Sciatic nerve (tissue), 2 donors: Measurements from ENCODE around the gene COX7A1. TPM values are rescaled to one million over a fixed set of nuclear protein-coding genes. Genes with fewer than 3 reads are reported as not detected.
"Not testable (repeated sequence)": the region's sequence is repeated elsewhere in the genome, so short reads cannot be mapped to it uniquely, and the experiment has no call there.

Source experiments
- ATAC-seq: fragments of 200-7000 bp; cut with Tn5 transposase; one replicate; pipeline ENCODE4 v1.9.1; 2020; ENCODE audit warnings: mild to moderate bottlenecking, moderate library complexity
- DNase-seq: peaks from one replicate; pipeline ENCODE4 v3.0.0-alpha.2; 2020; ENCODE audit warnings: low spot score
- intact Hi-C: fragments of 100-400 bp; cut with DNase I; formaldehyde crosslinking; loops from one replicate; pipeline ENCODE4 v1.14.2; 2022
- total RNA-seq: library from RNA; stranded (reverse); fragmentation: NEBNext Ultra II Directional; extraction: Animal tissue kit (Norgen Biotek cat#: 25700); gene quantifications from one replicate; pipeline ENCODE4 v1.2.1, GENCODE V29; 2021
- donor health status: DM: no; HTN: no; CAD: no.
- donor health status: DM: no; HTN: no; CAD: no.

COX7A1 gene
- total RNA-seq = 71.6 TPM

DNA sequence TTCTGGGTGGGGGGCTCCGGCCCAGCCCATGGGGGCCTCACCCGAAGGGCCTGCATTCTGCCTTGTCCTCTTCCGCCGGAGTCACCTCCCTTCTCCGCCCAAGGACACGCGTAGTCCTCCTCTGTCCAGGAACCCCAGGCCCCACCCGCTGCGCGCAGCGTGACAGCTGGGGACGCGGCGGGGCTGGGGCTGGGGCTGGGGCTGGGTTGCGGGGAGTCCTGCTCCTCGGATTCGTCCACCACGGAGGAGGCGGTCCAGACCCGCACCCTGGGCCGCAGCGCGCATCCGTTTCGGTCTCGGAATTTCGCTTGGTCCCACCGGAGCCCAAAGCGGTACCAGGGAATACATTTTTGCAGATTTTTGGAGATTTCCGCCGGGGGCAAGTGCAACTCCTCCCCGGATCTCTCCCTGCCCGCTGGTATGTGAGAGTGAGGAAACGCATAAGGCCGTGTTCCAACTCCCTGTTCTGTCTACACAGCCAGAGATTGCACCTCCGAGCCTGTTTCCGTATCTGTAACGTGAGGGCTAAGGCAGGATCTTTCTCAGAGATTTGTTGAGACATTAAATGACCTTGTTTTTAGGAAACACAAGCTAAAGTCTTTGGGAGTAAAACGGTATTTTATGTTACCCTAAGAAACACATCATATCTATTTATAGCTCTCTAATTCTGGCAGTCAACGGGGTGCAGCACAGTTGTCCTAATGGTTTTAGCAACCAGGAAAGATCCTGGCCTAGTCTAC is at the start of gene COX7A1:
Gene COX7A1, minus strand, starts transcription at position 96 of the 740 bp plus-strand sequence. Its CDS starts 40 bp downstream, at position 56.
- intact Hi-C loops = no loop called here
- peak; percentile 80 for DNase-seq
- peak; percentile 92 for ATAC-seq

DNA sequence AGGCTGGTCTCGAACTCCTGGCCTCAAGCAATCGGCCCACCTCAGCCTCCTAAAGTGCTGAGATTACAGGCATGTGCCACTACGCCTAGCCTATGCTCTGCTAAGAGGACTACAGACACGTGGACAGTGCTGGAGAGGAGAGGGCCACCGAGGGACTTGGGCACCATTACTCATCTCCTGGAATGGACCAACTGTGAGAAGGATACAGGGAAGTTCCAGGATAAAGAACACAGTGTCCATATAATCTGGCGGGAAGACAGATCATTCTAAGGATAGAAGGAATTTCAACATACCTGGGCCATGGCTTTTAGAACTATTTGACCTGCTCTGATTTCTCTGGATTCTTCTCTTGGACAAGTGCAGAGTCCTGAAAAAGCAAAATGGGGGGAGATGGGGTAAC is 49.4 kb upstream of the COX7A1 start:
- intact Hi-C loops = no loop called here

DNA sequence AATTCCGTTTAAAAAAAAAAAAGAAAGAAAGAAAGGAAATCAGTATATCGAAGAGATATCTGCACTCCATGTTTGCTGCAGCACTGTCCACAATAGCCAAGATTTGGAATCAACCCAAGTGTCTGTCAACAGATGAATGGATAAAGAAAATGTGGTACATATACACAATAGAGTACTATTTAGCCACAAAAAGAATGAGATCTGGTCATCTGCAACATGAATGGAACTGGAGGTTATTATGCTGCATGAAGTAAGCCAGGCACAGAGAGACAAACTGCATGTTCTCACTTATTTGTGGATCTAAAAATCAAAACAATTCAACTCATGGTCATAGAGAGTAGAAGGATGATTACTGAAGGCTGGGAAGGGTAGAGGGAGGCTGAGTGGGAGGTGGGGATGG is 45.9 kb upstream of the COX7A1 start:
- ATAC-seq (no peak), DNase-seq (no peak)
- intact Hi-C loops = no loop called here

More for the DNA sequence above, 49.4 kb upstream of the COX7A1 start:
- DNase-seq (no peak), ATAC-seq (no peak)

DNA sequence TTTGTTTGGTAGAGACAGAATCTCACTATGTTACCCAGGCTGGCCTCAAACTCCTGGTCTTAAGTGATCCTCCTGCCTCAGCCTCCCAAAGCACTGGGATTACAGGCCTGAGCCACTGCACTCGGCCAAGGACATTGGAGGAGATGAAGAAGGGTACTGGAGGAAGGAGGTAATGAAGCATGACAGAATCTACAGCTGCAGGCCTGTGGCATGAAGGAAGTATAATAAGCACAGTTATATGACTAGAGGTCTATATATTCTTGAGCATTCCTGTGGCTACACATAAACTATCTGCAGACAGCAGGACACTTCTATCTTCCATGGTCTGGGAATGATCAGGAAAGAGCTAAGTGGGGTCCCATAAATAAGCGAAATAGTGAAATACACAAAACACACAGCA is 44.0 kb upstream of the COX7A1 start:
- no peak for DNase-seq
- ATAC-seq = no peak
- intact Hi-C loops = no loop called here

DNA sequence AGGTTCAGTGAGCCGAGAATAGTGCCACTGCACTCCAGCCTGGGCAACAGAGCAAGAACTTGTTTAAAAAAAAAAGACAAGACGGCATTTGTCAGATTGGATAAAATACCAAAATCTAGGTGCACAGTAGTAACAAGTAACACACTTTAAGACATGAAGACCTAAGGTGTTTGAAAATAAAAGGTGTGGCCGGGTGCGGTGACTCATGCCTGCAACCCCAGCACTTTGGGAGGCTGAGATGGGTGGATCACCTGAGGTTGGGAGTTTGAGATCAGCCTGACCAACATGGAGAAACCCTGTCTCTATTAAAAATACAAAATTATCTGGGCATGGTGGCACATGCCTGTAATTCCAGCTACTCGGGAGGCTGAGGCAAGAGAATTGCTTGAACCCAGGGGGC is 34.5 kb upstream of the COX7A1 start:
- ATAC-seq, intact Hi-C loops, DNase-seq: not testable (repeated sequence)

DNA sequence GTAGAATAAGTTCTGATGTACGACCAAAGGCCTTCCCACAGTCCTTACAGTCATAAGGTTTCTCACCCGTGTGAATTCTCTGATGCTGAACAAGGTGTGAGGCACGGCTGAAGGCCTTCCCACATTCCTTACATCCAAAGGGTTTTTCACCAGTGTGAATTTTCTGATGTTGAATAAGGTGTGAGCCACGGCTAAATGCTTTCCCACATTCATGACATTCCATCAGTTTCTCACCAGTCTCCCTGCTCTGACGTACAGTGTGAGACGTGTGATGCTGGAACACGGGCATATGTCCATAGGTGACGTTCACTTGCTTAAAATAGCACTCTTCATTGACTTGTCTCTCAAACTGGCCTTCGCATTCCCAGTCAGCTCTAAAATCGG is 31.0 kb upstream of the COX7A1 start:
- ATAC-seq = no peak
- DNase-seq = no peak
- intact Hi-C loops = no loop called here

DNA sequence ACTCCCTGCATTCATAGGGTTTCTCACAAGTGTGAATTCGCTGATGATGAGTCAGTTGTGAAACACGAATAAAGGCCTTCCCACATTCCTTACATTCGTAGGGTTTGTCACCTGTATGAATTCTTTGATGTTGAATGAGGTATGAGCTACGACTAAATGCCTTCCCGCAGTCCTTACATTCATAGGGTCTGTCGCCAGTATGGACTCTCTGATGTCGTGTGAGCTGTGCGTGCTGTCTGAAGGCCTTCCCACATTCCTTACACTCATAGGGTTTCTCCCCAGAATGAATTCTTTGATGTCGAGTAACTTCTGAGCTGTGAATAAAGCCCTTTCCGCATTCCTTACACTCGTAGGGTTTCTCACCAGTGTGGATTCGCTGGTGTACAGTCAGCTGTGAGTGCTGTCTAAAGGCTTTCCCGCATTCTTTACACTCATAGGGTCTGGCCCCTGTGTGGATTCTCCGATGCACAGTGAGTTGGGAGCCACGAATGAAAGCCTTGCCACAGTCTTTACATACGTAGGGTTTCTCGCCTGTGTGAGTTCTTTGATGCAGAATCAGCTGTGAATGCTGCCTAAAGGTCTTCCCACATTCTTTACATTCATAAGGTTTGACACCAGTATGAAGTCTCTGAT is 30.5 kb upstream of the COX7A1 start:
- intact Hi-C loops = no loop called here
- DNase-seq = no peak
- ATAC-seq = no peak

DNA sequence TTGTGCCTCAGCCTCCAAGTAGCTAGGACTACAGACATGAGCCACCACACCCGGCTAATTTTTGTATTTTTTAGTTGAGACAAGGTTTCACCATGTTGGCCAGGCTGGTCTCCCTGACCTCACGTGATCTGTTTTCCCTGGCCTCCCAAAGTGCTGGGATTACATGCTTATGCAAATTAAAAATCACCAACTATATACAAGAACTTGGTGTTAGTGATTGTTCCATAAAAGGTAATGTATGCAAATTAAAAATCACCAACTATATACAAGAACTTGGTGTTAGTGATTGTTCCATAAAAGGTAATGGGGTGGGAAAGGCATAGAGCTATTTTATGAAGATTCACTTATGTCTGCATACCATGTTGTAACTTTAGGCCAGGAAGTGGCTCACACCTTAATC is 26.8 kb upstream of the COX7A1 start:
- intact Hi-C loops, ATAC-seq, DNase-seq: not testable (repeated sequence)

DNA sequence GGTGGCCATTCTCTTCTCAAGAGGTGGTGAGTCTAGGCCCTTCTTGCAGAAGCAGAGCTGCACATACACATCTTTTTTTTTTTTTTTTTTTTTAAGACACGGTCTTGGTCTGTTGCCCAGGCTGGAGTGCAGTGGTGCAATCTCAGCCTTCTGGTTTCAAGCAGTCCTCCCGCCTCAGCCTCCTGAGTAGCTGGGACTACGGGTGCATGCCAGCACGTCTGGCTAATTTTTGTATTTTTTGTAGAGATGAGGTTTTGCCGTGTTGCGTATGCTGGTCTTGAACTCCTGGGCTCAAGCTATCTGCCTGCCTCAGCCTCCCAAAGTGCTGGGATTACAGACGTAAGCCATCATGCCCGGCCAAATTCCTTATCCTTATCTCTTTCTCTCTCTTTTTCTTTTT is 21.6 kb upstream of the COX7A1 start:
- DNase-seq, intact Hi-C loops, ATAC-seq: not testable (repeated sequence)

DNA sequence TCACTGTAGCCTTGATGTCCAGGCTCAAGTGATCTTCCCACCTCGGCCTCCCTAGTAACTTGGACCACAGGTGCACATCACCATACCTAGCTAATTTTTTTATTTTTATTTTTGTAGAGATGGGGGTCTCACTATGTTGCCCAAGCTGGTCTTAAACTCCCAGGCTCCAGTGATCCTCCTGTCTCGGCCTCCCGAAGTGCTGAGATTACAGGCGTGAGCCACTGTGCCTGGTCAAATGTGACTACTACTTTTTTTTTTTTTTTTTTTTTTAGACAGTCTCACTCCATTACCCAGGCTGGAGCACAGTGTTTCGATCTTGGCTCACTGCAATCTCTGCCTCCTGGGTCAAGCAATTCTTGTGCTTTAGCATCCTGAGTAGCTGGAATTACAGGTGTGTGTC is 20.6 kb upstream of the COX7A1 start:
- ATAC-seq (no peak), DNase-seq (no peak)
- intact Hi-C loops = no loop called here

DNA sequence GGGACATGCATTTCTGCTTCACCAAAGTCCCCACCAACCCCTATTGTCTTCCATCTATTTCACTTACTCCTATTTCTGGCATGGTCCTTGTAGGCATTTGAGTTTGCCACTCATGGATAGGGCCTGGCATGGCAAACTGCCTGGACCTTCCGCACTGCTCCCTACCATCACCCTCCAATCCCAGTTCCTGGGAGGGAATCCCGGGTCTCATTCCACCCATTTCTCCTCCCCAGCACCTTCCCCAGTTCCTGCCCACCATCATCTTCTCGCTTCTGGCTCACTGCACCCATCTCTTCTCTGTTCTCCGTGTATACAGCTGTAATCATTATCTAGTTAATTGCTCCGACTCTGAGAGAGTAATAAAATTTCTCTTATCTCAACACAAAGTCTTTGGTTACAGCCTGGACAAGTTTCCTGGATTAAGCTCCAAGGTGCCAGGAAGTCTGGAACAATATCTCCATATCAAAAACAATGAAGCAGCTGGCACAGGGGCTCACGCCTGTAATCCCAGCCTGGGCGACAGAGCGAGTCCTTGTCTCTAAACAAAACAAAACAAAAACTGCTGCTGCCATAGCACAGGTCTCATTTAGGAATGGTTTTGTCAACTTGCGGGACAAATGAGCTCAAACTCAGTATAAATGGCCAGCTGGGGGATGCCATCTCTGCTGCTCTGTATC is 17.0 kb upstream of the COX7A1 start:
- intact Hi-C loops = loop anchor here (5.0 to 10.0 kb wide), 2 partner anchors 47 to 114 kb away; partner anchors contain the start of genes THAP8 and WDR62
- DNase-seq = no peak
- ATAC-seq = no peak

DNA sequence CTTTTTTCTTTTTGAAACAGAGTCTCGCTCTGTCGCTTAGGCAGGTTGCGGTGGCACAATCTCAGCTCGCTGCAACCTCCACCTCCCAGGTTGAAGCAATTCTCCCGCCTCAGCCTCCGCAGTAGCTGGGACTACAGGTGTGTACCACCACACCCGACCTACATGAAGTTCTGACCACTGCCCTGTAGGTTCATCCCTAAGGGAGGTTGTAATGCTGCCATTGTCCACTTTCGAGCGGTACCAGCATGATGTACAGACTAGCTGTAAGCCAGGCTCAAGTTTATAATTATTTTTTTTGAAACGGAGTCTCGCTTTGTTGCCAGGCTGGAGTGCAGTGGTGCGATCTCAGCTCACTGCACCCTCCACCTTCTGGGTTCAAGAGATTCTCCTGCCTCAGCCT is 11.6 kb upstream of the COX7A1 start:
- DNase-seq = peak; percentile 30
- intact Hi-C loops = loop anchor here (10.0 kb wide), 1 partner anchor 109 kb away; the partner anchor contains the start of genes THAP8 and WDR62
- no peak for ATAC-seq

DNA sequence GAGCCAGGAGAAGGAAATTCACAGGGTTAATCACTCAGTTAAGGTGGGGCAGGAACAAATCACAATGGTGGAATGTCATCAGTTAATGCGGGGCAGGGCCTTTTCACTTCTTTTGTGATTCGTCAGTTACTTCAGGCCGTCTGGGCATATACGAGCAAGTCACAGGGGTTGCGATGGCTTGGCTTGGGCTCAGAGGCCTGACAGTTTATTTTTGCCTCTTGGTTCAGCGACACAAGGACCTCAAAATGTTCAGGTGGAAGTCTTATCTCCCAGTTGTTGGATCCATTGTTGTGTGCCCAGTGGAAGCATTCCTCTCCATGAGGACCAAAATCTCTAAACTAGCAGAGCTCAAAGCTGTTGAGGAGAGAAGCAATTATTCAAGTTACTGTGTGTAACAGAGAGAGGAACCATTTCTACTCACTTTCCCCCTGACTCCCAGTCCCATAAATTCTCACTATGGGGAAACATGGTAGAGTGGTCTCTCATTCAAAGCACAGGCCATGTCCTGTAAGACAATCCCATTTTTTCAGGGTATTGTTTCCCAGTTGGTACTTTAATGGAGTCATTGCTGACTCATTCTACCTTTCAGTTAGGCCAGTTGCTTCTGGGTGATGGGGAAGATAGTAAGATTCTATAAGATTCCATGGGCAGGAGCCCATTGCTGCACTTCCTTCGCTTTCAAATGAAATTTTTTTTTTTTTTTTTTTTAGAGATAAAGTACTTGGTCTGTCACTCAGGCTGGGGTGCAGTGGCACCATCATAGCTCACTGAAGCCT is 8.8 kb upstream of the COX7A1 start:
- ATAC-seq (no peak), DNase-seq (peak; percentile 23)
- intact Hi-C loops = loop anchor here (10.0 kb wide), 1 partner anchor 106 kb away; the partner anchor contains the start of genes THAP8 and WDR62

DNA sequence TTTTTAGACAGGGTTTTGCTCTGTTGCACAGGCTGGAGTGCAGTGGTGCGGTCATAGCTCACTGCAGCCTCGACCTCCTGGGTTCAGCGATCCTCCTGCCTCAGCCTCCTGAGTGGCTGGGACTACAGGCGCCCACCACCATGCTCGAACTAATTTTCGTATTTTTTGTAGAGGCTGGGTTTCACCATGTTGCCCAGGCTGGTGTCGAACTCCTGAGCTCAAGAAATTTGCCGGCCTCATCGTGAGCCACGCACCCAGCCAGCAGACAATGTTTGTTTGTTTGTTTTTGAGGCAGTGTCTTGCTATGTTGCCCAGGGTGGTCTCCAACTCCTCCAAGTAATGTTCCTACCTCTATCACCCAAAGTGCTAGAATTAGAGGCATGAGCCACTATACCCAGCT is 879 bp upstream of the COX7A1 start:
- intact Hi-C loops = no loop called here
- ATAC-seq (no peak), DNase-seq (no peak)

DNA sequence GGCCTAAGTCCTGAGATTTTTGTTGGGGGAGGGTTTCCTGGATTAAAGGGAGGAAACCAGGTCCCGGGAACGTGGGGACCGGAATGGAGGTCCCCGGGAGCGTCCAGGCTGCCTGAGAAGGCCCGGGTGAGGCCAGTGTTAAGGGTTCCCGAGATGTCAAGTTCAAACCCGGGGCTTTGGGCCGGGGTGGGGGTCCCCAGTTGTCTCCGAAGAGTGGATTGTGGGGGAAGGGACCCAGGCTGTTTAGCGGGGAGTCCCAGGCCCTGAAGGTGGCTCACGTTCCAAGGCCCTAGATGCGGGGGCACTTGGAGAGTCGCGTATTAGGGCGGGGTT is 262 bp downstream of the COX7A1 start:
- intact Hi-C loops = no loop called here
- peak; percentile 16 for ATAC-seq
- no peak for DNase-seq

DNA sequence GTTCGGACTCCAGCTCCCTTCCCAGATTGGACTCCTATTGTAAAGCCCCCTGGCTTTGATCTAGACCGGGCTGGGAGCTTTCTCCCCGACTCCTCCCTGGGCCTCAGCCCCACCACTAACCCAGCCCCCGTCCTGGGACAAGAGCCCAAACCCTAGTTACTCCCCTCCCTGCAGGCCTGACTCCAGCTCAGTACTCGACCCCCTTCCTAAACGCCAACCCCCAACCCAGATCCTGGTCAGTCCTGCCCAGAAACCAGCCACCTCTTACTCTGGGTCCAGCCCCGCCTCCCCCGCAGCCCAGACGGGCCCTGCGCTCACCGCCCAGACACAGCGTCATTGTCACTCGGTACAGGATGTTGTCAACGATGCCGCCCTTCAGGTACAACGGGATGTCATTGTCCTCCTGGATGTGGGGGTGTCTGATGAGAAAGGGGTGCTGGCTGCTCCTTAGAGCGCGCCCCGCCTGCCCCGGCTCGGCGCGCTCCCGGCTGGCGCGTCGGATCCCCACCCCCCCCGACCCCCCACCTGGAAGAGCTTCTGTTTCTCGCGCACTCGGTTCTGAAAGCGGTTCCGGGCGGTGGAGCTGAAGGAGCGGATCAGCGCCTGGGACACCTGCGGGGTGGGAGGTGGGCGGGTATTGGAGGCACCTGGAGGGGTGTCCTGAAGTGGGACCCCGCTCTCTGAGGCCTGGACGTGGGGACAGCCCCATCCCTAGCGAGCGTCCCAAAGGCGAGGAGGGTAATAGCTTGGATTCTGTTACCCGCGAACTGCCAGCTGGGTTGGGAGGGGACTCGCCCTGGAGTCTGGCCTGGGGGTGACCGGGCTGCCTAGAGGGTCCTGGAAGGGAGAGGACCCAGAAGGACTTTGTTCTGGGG is 866 bp downstream of the COX7A1 start:
- peak; percentile 79 for DNase-seq
- ATAC-seq = peak; percentile 79
- intact Hi-C loops = no loop called here

DNA sequence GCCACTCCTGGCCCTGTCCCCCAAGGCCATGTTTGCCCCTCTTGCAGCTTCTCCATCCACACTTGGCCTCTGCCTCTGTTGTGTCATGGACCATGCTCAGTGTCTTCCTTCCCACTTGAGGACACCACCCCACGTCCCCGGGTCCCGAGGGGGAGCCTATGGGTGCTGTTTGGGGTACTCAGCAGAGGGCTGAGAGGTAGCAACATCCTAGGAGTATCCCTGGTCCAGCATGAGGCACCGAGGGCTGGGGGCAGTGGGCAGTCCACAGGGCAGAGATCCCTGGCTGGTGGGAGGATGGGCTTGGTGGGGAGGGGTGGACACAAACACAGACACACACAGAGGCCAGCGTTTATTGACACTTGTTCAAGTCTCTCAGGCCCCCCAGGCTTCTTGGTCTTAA is 1.7 kb downstream of the COX7A1 start:
- DNase-seq (no peak), ATAC-seq (peak; percentile 1)
- intact Hi-C loops = no loop called here

DNA sequence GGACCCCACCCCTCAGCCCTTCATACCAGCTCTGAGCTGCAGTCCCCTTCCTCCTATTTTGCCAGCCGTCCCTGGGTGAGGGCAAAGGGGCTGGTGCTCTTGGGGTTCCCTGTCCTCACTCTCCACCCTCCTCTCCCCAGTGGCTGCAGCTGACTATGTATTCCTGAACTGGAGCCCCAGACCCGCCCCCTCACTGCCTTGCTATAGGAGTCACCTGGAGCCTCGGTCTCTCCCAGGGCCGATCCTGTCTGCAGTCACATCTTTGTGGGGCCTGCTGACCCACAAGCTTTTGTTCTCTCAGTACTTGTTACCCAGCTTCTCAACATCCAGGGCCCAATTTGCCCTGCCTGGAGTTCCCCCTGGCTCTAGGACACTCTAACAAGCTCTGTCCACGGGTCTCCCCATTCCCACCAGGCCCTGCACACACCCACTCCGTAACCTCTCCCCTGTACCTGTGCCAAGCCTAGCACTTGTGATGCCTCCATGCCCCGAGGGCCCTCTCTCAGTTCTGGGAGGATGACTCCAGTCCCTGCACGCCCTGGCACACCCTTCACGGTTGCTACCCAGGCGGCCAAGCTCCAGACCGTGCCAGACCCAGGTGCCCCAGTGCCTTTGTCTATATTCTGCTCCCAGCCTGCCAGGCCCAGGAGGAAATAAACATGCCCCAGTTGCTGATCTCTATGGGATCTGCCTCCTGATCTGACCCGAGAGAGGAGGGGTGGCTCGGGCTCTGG is 2.4 kb downstream of the COX7A1 start:
- no peak for ATAC-seq
- intact Hi-C loops = no loop called here
- no peak for DNase-seq
